Measurements from ENCODE around the gene CDH24.

DNA sequence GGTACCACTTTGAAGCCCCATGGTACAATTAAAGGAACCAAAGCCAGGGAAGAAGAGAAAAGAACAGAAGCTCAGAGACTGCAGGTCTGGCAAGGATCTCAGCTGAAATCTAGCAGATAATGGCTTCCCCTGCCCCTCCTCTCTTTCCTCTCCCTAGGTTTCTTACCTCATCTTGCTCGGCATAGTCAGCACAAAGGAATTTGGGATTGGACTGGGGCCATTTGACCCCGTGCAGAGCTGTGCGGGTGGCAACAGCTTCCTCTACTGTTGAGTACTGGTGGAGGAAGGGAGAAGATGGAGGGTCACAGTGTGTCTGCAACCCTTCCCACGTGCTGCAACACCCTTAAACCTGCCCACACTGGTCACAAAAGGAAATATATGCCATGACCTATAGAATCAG is 4.7 kb upstream of the CDH24 start:
- TF ChIP-seq GATA2 (IDR thresholded peaks at IDR 0.05; ENCODE audit: low read depth, low read length): no peak
- no peak for TF ChIP-seq GATA3 (IDR thresholded peaks at IDR 0.05; ENCODE audit: low read depth, low read length)

All from SH-SY5Y (cell line).